GM12801 (cell line): ENCODE data around the gene SINHCAF.

ENCODE experiments used
- CTCF ChIP-seq: IDR thresholded peaks from one replicate; pipeline ENCODE4 v1.5.1; 2011; ENCODE audit warnings: control low read depth; ENCODE audit not compliant: insufficient read length; ENCODE audit errors: extremely low read depth

Gene SINHCAF

GRCh38 chr12:31325877-31326631 is at the start of gene SINHCAF:
TSS of gene SINHCAF (minus strand) at chr12:31326150. CDS start at chr12:31298204, 27,946 bp downstream.
- no peak for TF ChIP-seq CTCF

- no peak for TF ChIP-seq CTCF
Observed at GRCh38 chr12:31371256-31371620, 45.3 kb upstream of the SINHCAF start.

- TF ChIP-seq CTCF: no peak
Observed at GRCh38 chr12:31370531-31371255, 44.7 kb upstream of the SINHCAF start.

- no peak for TF ChIP-seq CTCF
Observed at GRCh38 chr12:31369712-31370521, 44.0 kb upstream of the SINHCAF start.

GRCh38 chr12:31368666-31369361 is 42.9 kb upstream of the SINHCAF start:
- TF ChIP-seq CTCF: no peak

- TF ChIP-seq CTCF: no peak
Observed at GRCh38 chr12:31366104-31366621, 40.2 kb upstream of the SINHCAF start.
